Measurements from ENCODE around the gene KLHL40.

KLHL40 gene

GRCh38 chr3:42670670-42671069, 14.7 kb upstream of the KLHL40 start:
- DNase-seq: no peak

- no peak for DNase-seq
Observed at GRCh38 chr3:42672515-42672914, 12.8 kb upstream of the KLHL40 start.

- no peak for DNase-seq
Observed at GRCh38 chr3:42673082-42673481, 12.3 kb upstream of the KLHL40 start.

- DNase-seq: no peak
Observed at GRCh38 chr3:42674146-42674545, 11.2 kb upstream of the KLHL40 start.

- no peak for DNase-seq
Observed at GRCh38 chr3:42675909-42676308, 9.4 kb upstream of the KLHL40 start.

GRCh38 chr3:42678447-42678846, 6.9 kb upstream of the KLHL40 start:
- DNase-seq: no peak

GRCh38 chr3:42680271-42680670, 5.1 kb upstream of the KLHL40 start:
- DNase-seq: no peak

- no peak for DNase-seq
Observed at GRCh38 chr3:42680806-42681205, 4.5 kb upstream of the KLHL40 start.

GRCh38 chr3:42681361-42682038, 3.8 kb upstream of the KLHL40 start:
- DNase-seq: no peak

- no peak for DNase-seq
Observed at GRCh38 chr3:42682301-42683070, 2.9 kb upstream of the KLHL40 start.

- no peak for DNase-seq
Observed at GRCh38 chr3:42683875-42684598, 1.3 kb upstream of the KLHL40 start.

- DNase-seq: no peak
Observed at GRCh38 chr3:42684632-42685362, 540 bp upstream of the KLHL40 start.

GRCh38 chr3:42685891-42686820, 819 bp downstream of the KLHL40 start:
- DNase-seq: no peak

- no peak for DNase-seq
Observed at GRCh38 chr3:42686832-42687650, 1.7 kb downstream of the KLHL40 start.

GRCh38 chr3:42688016-42688415, 2.7 kb downstream of the KLHL40 start:
- DNase-seq: no peak

GRCh38 chr3:42688487-42689420, 3.4 kb downstream of the KLHL40 start:
- DNase-seq: no peak

GRCh38 chr3:42689421-42690014, 4.2 kb downstream of the KLHL40 start:
- no peak for DNase-seq

- DNase-seq: no peak
Observed at GRCh38 chr3:42690191-42690590, 4.9 kb downstream of the KLHL40 start.
